ENCODE results near the gene FOXP1.

GRCh38 chr3:71260782-71261181 lies 322.7 kb downstream of the FOXP1 start:
- no peak for TF ChIP-seq CTCF (optimal IDR thresholded peaks at IDR 0.05 in 1 of 3, IDR thresholded peaks at IDR 0.05 in 1 of 3, conservative IDR thresholded peaks at IDR 0.05 in 1 of 3; ENCODE audit: extremely low read depth in 1 of 3, insufficient read depth in 2 of 3, low read length in 3 of 3)
- no peak for TF ChIP-seq EZH2 (IDR thresholded peaks at IDR 0.05; ENCODE audit: low read length)

Measured in keratinocyte (primary cell).